Forelimb muscle (tissue), 1 donor: ENCODE measurements around the gene MICU1. TPM values are rescaled to one million over a fixed set of nuclear protein-coding genes. Genes with fewer than 3 reads are reported as not detected.

Source experiments
- DNase-seq: peaks from one replicate; pipeline ENCODE4 v3.0.0-alpha.2; 2013; ENCODE audit warnings: low read depth
- polyA plus RNA-seq: library from polyadenylated mRNA; unstranded; fragments of 120-200 nt; gene quantifications from one replicate; pipeline ENCODE4 v1.2.1, GENCODE V29; 2013; ENCODE audit not compliant: insufficient read length

Gene MICU1
- polyA plus RNA-seq, 1 donor, result 99.0 TPM

DNA sequence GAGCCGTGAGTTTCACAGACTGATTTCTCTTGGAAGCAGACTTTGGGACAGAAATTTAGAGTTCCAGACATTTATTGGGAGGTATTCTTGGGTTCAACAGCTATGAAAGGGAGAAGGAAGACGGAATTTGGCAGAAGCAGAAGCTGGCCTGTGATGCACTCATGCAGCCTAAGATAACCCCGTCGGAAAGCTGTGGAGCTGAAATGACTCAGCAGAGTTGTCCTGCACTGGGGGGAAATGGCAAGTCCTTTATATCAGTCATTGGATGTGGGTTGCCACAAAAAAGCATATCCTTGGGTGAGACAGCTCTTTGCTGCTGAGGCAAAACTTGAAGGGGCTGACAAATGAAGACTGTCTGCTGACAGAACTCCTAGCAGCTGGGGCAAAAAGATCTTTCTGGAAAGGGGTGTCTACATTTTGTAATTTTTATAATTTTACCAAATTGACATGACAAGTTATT, 11.5 kb upstream of the MICU1 start:
- no peak for DNase-seq

GRCh38 chr10:72630144-72630543, 4.3 kb upstream of the MICU1 start:
- no peak for DNase-seq

DNA sequence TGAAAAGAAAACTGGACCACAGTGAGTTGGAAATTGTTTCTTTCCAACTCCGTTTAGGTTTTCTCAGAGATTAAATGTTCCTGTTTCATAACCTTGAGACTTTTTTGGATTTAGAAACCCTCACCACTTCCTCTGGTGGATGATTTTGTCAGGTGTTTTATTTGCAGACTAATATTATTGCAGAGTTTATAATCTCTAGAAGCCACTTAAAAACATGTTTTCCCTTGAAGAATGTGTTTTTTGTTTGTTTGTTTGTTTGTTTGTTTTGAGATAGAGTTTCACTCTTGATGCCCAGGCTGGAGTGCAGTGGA, 520 bp upstream of the MICU1 start:
- no peak for DNase-seq

- DNase-seq, result no peak
Measured at GRCh38 chr10:72625276-72625607, 637 bp downstream of the MICU1 start.

GRCh38 chr10:72622271-72622670, 3.6 kb downstream of the MICU1 start:
- no peak for DNase-seq

GRCh38 chr10:72616716-72617115, 9.2 kb downstream of the MICU1 start:
- DNase-seq, result peak; percentile 66

- no peak for DNase-seq
Measured at GRCh38 chr10:72615970-72616369, 9.9 kb downstream of the MICU1 start.

- DNase-seq, result no peak
Measured at GRCh38 chr10:72612203-72612826, 13.6 kb downstream of the MICU1 start.

DNA sequence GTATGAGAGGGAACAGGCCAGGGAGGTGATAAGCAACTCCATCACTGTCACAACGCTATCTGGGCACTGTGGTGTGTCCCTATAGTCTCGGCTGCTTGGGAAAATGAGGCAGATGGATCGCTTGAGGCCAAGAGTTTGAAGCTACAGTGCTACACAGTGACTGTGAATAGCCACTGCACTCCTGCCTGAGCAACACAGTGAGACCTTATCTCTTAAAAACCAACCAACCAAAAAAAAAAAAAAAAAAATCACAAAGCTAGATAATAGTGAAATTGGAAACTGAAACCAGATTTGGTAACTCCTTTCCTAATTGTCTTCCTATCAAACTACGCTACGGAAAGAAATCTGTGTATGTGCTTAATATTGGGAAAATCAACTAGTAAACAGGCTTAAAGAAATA, 14.1 kb downstream of the MICU1 start:
- no peak for DNase-seq

GRCh38 chr10:72610466-72610865, 15.4 kb downstream of the MICU1 start:
- DNase-seq, result no peak

DNA sequence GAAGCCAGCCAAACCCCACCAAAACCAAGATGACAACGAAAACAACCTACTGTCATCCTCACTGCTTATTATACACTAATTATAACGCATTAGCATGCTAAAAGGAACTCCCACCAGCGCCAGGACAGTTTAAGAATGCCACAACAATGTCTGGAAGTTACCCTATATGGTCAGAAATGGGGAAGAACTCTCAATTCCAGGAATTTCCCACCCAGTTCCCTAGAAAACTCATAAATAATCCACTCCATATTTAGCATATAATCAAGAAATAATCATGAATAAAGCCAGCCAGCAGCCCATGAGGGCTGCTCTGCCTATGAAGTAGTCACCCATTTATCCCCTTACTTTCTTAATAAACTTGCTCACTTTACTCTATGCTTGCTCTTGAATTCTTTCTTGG, 20.8 kb downstream of the MICU1 start:
- no peak for DNase-seq

DNA sequence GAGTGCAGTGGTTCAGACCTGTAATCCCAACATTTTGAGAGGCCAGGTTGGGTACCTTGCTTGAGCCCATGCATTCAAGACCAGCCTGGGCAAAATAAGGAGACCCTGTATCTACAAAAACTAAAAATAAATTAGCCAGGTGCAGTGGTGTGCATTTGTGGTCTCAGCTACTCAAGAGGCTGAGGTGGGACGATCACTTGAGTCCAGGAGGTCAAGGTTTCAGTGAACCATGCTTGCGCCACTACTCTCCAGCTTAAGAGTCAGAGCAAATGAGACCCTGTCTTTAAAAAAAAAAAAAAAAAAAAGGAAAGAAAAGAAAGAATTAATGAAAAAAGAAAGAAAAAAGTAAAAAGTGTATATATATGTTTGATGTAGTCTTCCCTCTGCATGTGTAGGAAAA, 24.7 kb downstream of the MICU1 start:
- DNase-seq, result no peak

DNA sequence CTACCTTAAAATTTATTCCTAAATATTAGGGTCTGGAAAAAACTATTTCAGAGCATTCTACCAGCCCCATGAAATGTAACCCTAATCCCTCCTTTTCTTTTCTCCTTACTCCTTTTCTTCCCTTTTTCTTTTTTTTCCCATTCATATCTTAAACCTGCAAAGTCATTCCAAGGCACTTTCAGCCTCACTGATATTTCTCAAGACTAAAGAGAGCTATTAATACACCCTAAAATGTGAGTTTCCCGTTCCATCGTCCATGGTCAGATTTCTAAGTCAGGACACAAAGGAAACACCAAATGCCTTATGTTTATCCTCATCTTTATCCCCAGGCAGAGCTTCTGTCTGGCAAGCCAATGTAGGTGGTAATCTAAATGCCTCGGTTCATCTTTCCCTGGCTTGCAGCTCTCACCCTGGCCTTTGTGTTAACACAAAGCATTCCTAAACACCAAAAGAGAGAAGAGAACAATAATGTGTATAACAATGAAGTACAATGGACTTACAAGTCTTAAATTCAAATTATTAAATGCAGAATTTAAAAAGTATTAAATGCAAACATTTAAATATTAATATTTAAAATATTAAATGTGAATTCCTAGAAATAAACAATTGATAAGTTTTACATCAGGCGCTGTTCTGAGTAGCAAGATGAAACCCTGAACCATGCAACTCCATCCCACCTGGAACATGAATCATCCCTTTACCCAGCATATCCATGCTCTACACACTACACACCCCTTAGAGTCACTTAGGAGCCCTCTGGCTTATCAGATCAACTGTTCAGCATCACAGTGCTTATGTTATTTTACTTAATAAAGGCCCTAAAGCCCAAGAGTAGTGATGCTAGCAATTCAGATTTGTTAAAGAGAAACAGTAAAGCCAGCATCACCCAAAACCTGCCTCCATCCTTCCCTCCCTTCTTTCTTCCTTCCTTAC, 26.8 kb downstream of the MICU1 start:
- DNase-seq, result no peak

DNA sequence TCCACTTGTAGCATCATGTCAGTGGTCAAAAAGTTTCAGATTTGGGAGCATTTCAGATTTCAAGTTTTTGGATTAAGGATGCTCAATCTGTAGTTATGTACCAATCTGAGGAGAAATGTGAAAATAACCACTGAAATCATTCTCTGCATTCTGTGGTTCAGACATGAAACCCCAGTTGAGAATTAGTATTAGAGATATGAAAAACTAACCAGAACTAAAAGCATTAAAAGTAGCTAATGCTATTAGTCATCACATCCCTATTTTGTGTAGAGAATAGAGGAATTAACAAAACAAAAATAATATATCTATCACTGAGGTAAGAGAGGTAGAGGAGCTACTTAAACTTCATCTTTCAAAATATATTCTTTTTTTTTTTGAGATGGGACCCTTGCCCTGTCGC, 28.0 kb downstream of the MICU1 start:
- no peak for DNase-seq

DNA sequence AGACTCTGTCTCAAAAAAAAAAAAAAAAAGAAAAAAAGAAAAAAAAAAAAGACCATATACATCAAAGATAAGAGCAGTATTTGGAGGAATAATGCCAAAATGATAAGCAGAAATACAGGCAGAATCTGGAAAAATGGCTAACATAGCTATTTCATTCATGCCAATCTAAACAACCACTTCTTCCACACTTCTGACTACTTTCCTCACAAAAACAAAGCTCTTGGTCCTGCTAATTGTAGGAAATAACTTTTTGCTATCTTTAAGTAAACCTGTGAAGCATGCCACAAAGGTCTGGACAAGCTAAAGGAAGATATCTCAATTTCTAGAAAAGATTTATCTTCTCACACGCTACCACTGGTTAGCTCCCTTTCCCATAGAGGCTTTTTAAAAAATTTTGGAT, 30.4 kb downstream of the MICU1 start:
- DNase-seq, result no peak

GRCh38 chr10:72593963-72594362, 31.9 kb downstream of the MICU1 start:
- DNase-seq, result no peak

GRCh38 chr10:72588266-72588665, 37.6 kb downstream of the MICU1 start:
- no peak for DNase-seq

- DNase-seq, result no peak
Measured at GRCh38 chr10:72587568-72587967, 38.3 kb downstream of the MICU1 start.

DNA sequence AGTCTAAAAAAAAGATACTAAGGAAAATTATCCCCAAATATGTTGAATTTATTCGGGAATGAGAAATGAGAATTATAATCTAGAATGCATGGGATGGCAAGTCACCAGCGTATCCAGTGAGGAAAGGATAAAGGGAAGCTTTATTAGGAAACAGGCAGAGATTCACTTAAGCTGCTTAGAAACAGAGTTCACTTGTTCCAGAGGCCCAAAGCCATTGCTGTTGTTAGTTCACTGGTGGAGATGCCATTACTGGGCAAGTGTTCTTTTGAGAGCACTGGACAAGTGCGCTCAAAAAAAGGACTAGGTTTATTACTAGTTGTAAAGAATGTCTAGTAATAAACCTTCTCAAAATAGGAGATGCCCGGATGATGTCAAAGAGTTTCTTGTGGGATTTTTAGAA, 51.2 kb downstream of the MICU1 start:
- no peak for DNase-seq

DNA sequence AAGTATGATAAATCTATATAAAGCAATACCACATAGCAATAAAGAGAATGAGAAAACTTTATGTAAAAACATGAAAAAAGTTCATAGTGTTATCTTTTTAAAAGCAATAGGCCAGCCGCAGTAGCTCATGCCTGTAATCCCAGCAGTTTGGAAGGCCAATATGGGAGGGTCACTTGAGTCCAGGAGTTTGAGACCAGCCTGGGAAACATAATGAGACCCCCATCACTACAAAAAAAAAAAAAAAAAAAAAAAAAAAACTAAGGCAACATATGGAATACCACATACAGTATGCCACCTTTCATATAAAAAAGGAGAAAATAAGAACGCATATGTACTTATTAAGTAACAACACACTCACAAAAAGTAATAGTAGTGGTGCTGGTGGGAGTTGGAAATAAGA, 52.8 kb downstream of the MICU1 start:
- DNase-seq, result no peak

DNA sequence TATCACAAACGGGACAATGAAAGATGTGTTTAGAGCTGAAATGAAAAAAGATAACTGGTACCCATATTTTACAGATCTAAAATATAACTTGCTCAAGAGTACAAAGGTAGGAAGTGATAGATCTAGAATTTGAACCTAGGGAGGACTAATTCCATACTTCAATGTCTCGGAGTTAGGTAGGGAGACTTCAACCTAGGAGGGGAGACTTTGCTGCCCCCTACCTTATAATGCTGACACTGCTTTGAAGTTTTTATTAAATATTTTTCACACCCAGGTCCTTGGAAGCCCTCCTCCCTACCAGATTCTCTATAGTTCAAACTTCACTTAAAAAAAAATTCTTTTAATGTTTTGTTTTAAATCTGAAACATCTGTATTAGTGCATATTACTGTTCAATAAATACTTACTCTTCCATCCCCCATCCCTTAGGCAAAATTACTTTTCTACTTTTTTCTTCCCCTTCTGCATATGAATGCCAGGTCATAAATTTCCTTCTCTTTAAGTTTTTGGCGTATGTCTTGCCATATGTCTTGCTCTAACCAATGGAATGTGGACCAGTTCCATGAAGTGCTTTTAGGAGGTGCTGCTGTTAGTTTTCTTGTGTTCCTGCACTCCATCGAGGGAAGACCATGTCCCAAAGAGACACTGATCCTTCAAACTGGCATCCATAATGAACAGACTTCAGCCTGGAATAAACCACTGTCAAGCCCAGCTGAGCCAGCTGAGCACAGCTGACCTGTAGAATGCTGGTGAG, 57.8 kb downstream of the MICU1 start:
- DNase-seq, result no peak

GRCh38 chr10:72567421-72567820, 58.5 kb downstream of the MICU1 start:
- no peak for DNase-seq

GRCh38 chr10:72564596-72564995, 61.3 kb downstream of the MICU1 start:
- no peak for DNase-seq
